PC-9 (cell line): ENCODE results near the gene RAD18. TPM values are rescaled to one million over a fixed set of nuclear protein-coding genes. Genes with fewer than 3 reads are reported as not detected.

Source experiments
- BruUV-seq: library from RNA; stranded (reverse); fragments of 400-500 nt; replicated peaks from 2 replicates; lab custom pipeline; 2021; lab: Mats Ljungman, UMichigan
- CTCF ChIA-PET: fragments of 300-600 bp; sonication (Branson Sonifier 250); formaldehyde crosslinking; loops from one replicate; lab custom pipeline; 2022; ENCODE audit warnings: antibody characterized with exemption; lab: Charles Lee
- POLR2A ChIA-PET: fragments of 300-600 bp; sonication (Branson Sonifier 250); formaldehyde crosslinking; loops from one replicate; lab custom pipeline; 2022; ENCODE audit warnings: antibody characterized with exemption; ENCODE audit not compliant: unreplicated experiment; lab: Charles Lee
- DNase-seq, 2 experiments: peaks; one replicate each; pipeline versions ENCODE4 v3.0.0 to v3.0.0-alpha.2; 2015 to 2022; ENCODE audit warnings: mixed read lengths in 1 of 2
- H2AFZ ChIP-seq: fragments of 200-600 bp; sonication (generic); 2 replicates; pipeline ENCODE4 v1.8.1; 2017; ENCODE audit warnings: antibody characterized with exemption
- H3F3A ChIP-seq: fragments of 200-600 bp; sonication (generic); 2 replicates; pipeline ENCODE4 v1.8.1; 2017; ENCODE audit warnings: antibody characterized with exemption, mild to moderate bottlenecking, low read depth; ENCODE audit not compliant: insufficient read depth
- H3K27ac ChIP-seq: fragments of 200-600 bp; sonication (generic); 2 replicates; pipeline ENCODE4 v1.6.1; 2016; ENCODE audit warnings: mixed run types
- H3K27me3 ChIP-seq: fragments of 200-600 bp; sonication (generic); 2 replicates; pipeline ENCODE4 v1.6.1; 2016; ENCODE audit warnings: low read depth, mixed run types; ENCODE audit not compliant: insufficient read depth
- H3K36me3 ChIP-seq: fragments of 200-600 bp; sonication (generic); 2 replicates; pipeline ENCODE4 v1.6.1; 2016; ENCODE audit warnings: low read depth, mixed run types
- H3K4me1 ChIP-seq: fragments of 200-600 bp; sonication (generic); replicated peaks from 2 replicates; pipeline ENCODE4 v1.6.1; 2016; ENCODE audit warnings: mixed run types; ENCODE audit not compliant: insufficient read depth
- H3K4me2 ChIP-seq: fragments of 200-600 bp; sonication (generic); 2 replicates; pipeline ENCODE4 v1.6.1; 2017; ENCODE audit warnings: mixed run types
- H3K4me3 ChIP-seq: fragments of 200-600 bp; sonication (generic); 2 replicates; pipeline ENCODE4 v1.6.1; 2016; ENCODE audit warnings: mixed run types
- H3K79me2 ChIP-seq: fragments of 200-600 bp; sonication (generic); 2 replicates; pipeline ENCODE4 v1.6.1; 2017; ENCODE audit warnings: low read depth, mixed run types
- H3K9me2 ChIP-seq: fragments of 200-600 bp; sonication (generic); 2 replicates; pipeline ENCODE4 v1.8.1; 2017; ENCODE audit warnings: mild to moderate bottlenecking; ENCODE audit not compliant: insufficient read depth
- H3K9me3 ChIP-seq: fragments of 200-600 bp; sonication (generic); 2 replicates; pipeline ENCODE4 v1.8.1; 2016; ENCODE audit warnings: low read depth; ENCODE audit not compliant: insufficient read depth
- H4K20me1 ChIP-seq: fragments of 200-600 bp; sonication (generic); 2 replicates; pipeline ENCODE4 v1.8.1; 2017; ENCODE audit not compliant: insufficient read depth
- CTCF ChIP-seq: fragments of 200-600 bp; sonication (generic); conservative IDR thresholded peaks from 2 replicates; pipeline ENCODE4 v1.6.1; 2017; ENCODE audit warnings: mixed run types, antibody characterized with exemption, mild to moderate bottlenecking, moderate library complexity
- EZH2 ChIP-seq: fragments of 200-600 bp; sonication (generic); IDR thresholded peaks from 2 replicates; pipeline ENCODE4 v1.8.0; 2017; ENCODE audit warnings: antibody characterized with exemption, low read depth
- intact Hi-C: fragments of 100-400 bp; cut with micrococcal nuclease; formaldehyde crosslinking; loops from one replicate; pipeline ENCODE4 v1.10.0; 2022; ENCODE audit not compliant: unreplicated experiment
- total RNA-seq: library from RNA; stranded (reverse); gene quantifications from 2 replicates; pipeline ENCODE4 v1.2.3, GENCODE V29; 2021

The RAD18 gene
- total RNA-seq, 1 experiment from 2014 or later, result 29.1 TPM

GRCh38 chr3:8857720-8858367 lies 105.4 kb downstream of the RAD18 start:
- DNase-seq, result no peak

GRCh38 chr3:8856721-8857120 lies 106.6 kb downstream of the RAD18 start:
- Histone ChIP-seq H3K4me2 (no peak overlapping the region), H3K36me3 (no peaks in the 10 kb centered on the region), H3K9me3 (no peaks in the 10 kb centered on the region), H3K4me3 (no peak overlapping the region), H3K79me2 (no peaks in the 10 kb centered on the region), H3F3A (no peaks in the 10 kb centered on the region), H3K4me1 (no peaks in the 10 kb centered on the region), H2AFZ (no peak overlapping the region), H3K9me2 (no peaks in the 10 kb centered on the region; the same call in 1 of the 2 replicates), H3K27me3 (no peaks in the 10 kb centered on the region), H4K20me1 (no peaks in the 10 kb centered on the region), H3K27ac (no peak overlapping the region)
- CTCF ChIA-PET, result no interaction called here
- intact Hi-C loops, result no loop called here
- no peak for DNase-seq
- POLR2A ChIA-PET, result no interaction called here
- TF ChIP-seq EZH2 (no peak), CTCF (no peak)
- BruUV-seq, result no TSS peak

More at GRCh38 chr3:8857720-8858367, 105.4 kb downstream of the RAD18 start:
- Histone ChIP-seq H3F3A (no peaks in the 10 kb centered on the region), H2AFZ (no peak overlapping the region), H3K27ac (no peak overlapping the region), H3K4me3 (no peak overlapping the region), H3K4me1 (no peaks in the 10 kb centered on the region), H3K9me3 (no peaks in the 10 kb centered on the region), H3K36me3 (no peaks in the 10 kb centered on the region), H3K27me3 (no peaks in the 10 kb centered on the region), H3K79me2 (no peaks in the 10 kb centered on the region), H3K4me2 (no peak overlapping the region), H3K9me2 (no peaks in the 10 kb centered on the region; the same call in 1 of the 2 replicates), H4K20me1 (no peaks in the 10 kb centered on the region)
- POLR2A ChIA-PET, result no interaction called here
- TF ChIP-seq EZH2, result no peak
- TF ChIP-seq CTCF, result no peak
- intact Hi-C loops, result no loop called here
- no TSS peak for BruUV-seq
- CTCF ChIA-PET, result no interaction called here

- Histone ChIP-seq H3K79me2 (no peaks in the 10 kb centered on the region), H3F3A (no peaks in the 10 kb centered on the region), H3K36me3 (no peaks in the 10 kb centered on the region), H4K20me1 (no peaks in the 10 kb centered on the region), H3K9me3 (no peaks in the 10 kb centered on the region), H2AFZ (no peak overlapping the region), H3K9me2 (no peaks in the 10 kb centered on the region), H3K27me3 (no peaks in the 10 kb centered on the region), H3K4me2 (no peak overlapping the region), H3K4me3 (no peak overlapping the region), H3K27ac (no peak overlapping the region), H3K4me1 (no peaks in the 10 kb centered on the region)
- ChIA-PET CTCF (no interaction called here), POLR2A (no interaction called here)
- no peak for DNase-seq
- BruUV-seq, result no TSS peak
- intact Hi-C loops, result no loop called here
- TF ChIP-seq EZH2, result no peak
- TF ChIP-seq CTCF, result no peak
Observed at GRCh38 chr3:8856071-8856470, 107.2 kb downstream of the RAD18 start.
